ENCODE data around the gene DNAJC5. TPM values are rescaled to one million over a fixed set of nuclear protein-coding genes. Genes with fewer than 3 reads are reported as not detected.

DNAJC5 gene
- polyA plus RNA-seq, 1 donor (not counting 4 experiments of a cell fraction or from before 2014, with no cell fraction given) = 43.7 TPM

GRCh38 chr20:63941282-63942081 lies 46.6 kb downstream of the DNAJC5 start:
- Histone ChIP-seq H4K20me1 (ENCODE audit: control insufficient read depth, extremely low read depth, insufficient read depth, low read length) (peaks cover 7% of the 10 kb centered on the region), H3K9me3 (ENCODE audit: control insufficient read depth, low read depth, low read length) (no peaks in the 10 kb centered on the region), H3K4me3 (ENCODE audit: control insufficient read depth in 2 of 3, extremely low read depth in 1 of 3, insufficient read depth in 2 of 3, low read depth in 1 of 3, low read length in 3 of 3) (no peak overlapping the region), H3K4me1 (ENCODE audit: control insufficient read depth, extremely low read depth, insufficient read depth, low read length) (peaks cover 13% of the 10 kb centered on the region), H2AFZ (ENCODE audit: control insufficient read depth, low read length) (no peak overlapping the region), H3K27ac (ENCODE audit: control insufficient read depth, insufficient read depth, low read length) (peak overlapping the region; percentile 40), H3K4me2 (ENCODE audit: control insufficient read depth, extremely low read depth, insufficient read depth, low read depth, low read length) (no peak overlapping the region), H3K79me2 (ENCODE audit: control insufficient read depth, insufficient read depth, low read length) (peaks cover 18% of the 10 kb centered on the region), H3K9me1 (ENCODE audit: control insufficient read depth, extremely low read depth, insufficient read depth, low read length) (no peaks in the 10 kb centered on the region), H3K27me3 (ENCODE audit: control insufficient read depth, extremely low read depth, insufficient read depth, low read length) (no peaks in the 10 kb centered on the region), H3K36me3 (ENCODE audit: control insufficient read depth in 2 of 2, extremely low read depth in 1 of 2, insufficient read depth in 2 of 2, low read length in 2 of 2) (peaks cover 25 to 28% of the 10 kb centered on the region in 2 experiments), H3K9ac (ENCODE audit: control insufficient read depth, extremely low read depth, insufficient read depth, low read length) (no peak overlapping the region)
- FAIRE-seq (no peak), DNase-seq (ENCODE audit: low read depth, low spot score) (peak; percentile 87)
- dilution Hi-C loops (cut with MboI; ENCODE audit: extremely low pct_ligation_motif_present, low sequenced_read_pairs) = no loop called here
- TF ChIP-seq CTCF (optimal IDR thresholded peaks at IDR 0.05 in 1 of 3, IDR thresholded peaks at IDR 0.05 in 1 of 3, conservative IDR thresholded peaks at IDR 0.05 in 1 of 3; ENCODE audit: extremely low read depth in 1 of 3, insufficient read depth in 2 of 3, low read length in 3 of 3) (no peak), EZH2 (IDR thresholded peaks at IDR 0.05; ENCODE audit: low read length) (no peak)

GRCh38 chr20:63942250-63942951 lies 47.5 kb downstream of the DNAJC5 start:
- H3K27me3 ChIP-seq (ENCODE audit: control insufficient read depth, extremely low read depth, insufficient read depth, low read length) = no peaks in the 10 kb centered on the region
- peak overlapping the region; percentile 27 for H3K4me2 ChIP-seq (ENCODE audit: control insufficient read depth, extremely low read depth, insufficient read depth, low read depth, low read length)
- no peak overlapping the region for H3K4me3 ChIP-seq (ENCODE audit: control insufficient read depth in 2 of 3, extremely low read depth in 1 of 3, insufficient read depth in 2 of 3, low read depth in 1 of 3, low read length in 3 of 3)
- peaks cover 10% of the 10 kb centered on the region for H4K20me1 ChIP-seq (ENCODE audit: control insufficient read depth, extremely low read depth, insufficient read depth, low read length)
- FAIRE-seq (peak; percentile 56), DNase-seq (ENCODE audit: low read depth, low spot score) (no peak)
- H3K79me2 ChIP-seq (ENCODE audit: control insufficient read depth, insufficient read depth, low read length) = peaks cover 24% of the 10 kb centered on the region
- no peaks in the 10 kb centered on the region for H3K9me1 ChIP-seq (ENCODE audit: control insufficient read depth, extremely low read depth, insufficient read depth, low read length)
- H3K4me1 ChIP-seq (ENCODE audit: control insufficient read depth, extremely low read depth, insufficient read depth, low read length) = peaks cover 13% of the 10 kb centered on the region
- no peaks in the 10 kb centered on the region for H3K9me3 ChIP-seq (ENCODE audit: control insufficient read depth, low read depth, low read length)
- H2AFZ ChIP-seq (ENCODE audit: control insufficient read depth, low read length) = no peak overlapping the region
- H3K9ac ChIP-seq (ENCODE audit: control insufficient read depth, extremely low read depth, insufficient read depth, low read length) = peak overlapping the region; percentile 41
- TF ChIP-seq CTCF (optimal IDR thresholded peaks at IDR 0.05 in 1 of 3, IDR thresholded peaks at IDR 0.05 in 1 of 3, conservative IDR thresholded peaks at IDR 0.05 in 1 of 3; ENCODE audit: extremely low read depth in 1 of 3, insufficient read depth in 2 of 3, low read length in 3 of 3) (no peak), EZH2 (IDR thresholded peaks at IDR 0.05; ENCODE audit: low read length) (no peak)
- peaks cover 23 to 31% of the 10 kb centered on the region in 2 experiments for H3K36me3 ChIP-seq (ENCODE audit: control insufficient read depth in 2 of 2, extremely low read depth in 1 of 2, insufficient read depth in 2 of 2, low read length in 2 of 2)
- dilution Hi-C loops (cut with MboI; ENCODE audit: extremely low pct_ligation_motif_present, low sequenced_read_pairs) = no loop called here
- peak overlapping the region; percentile 61 for H3K27ac ChIP-seq (ENCODE audit: control insufficient read depth, insufficient read depth, low read length)
